ENCODE results near the gene CASR. TPM values are rescaled to one million over a fixed set of nuclear protein-coding genes. Genes with fewer than 3 reads are reported as not detected.

CASR gene
- total RNA-seq, 1 donor from 2014 or later, result not detected

GRCh38 chr3:122227036-122227781 lies 43.7 kb downstream of the CASR start:
- Mint-ChIP-seq H3K4me1 (ENCODE audit: unreplicated experiment) (no peaks in the 10 kb centered on the region), H3K4me3 (ENCODE audit: unreplicated experiment) (no peak overlapping the region), H3K27ac (ENCODE audit: unreplicated experiment) (no peak overlapping the region), H3K27me3 (ENCODE audit: unreplicated experiment) (peaks cover 1% of the 10 kb centered on the region), H3K36me3 (ENCODE audit: low read depth, unreplicated experiment) (no peaks in the 10 kb centered on the region), H3K9me3 (ENCODE audit: unreplicated experiment) (no peaks in the 10 kb centered on the region)
- no peak for DNase-seq (ENCODE audit: low spot score)
- TF ChIP-seq CTCF (IDR thresholded peaks at IDR 0.05; ENCODE audit: unreplicated experiment), result no peak

- Mint-ChIP-seq H3K36me3 (ENCODE audit: low read depth, unreplicated experiment) (no peaks in the 10 kb centered on the region), H3K27ac (ENCODE audit: unreplicated experiment) (no peak overlapping the region), H3K9me3 (ENCODE audit: unreplicated experiment) (no peaks in the 10 kb centered on the region), H3K4me1 (ENCODE audit: unreplicated experiment) (no peaks in the 10 kb centered on the region), H3K27me3 (ENCODE audit: unreplicated experiment) (no peaks in the 10 kb centered on the region), H3K4me3 (ENCODE audit: unreplicated experiment) (no peak overlapping the region)
- no peak for DNase-seq (ENCODE audit: low spot score)
- TF ChIP-seq CTCF (IDR thresholded peaks at IDR 0.05; ENCODE audit: unreplicated experiment), result no peak
Observed at GRCh38 chr3:122230174-122230573, 46.7 kb downstream of the CASR start.

- DNase-seq (ENCODE audit: low spot score), result no peak
- H3K27me3 Mint-ChIP-seq (ENCODE audit: unreplicated experiment), result no peaks in the 10 kb centered on the region
- TF ChIP-seq CTCF (IDR thresholded peaks at IDR 0.05; ENCODE audit: unreplicated experiment), result no peak
- no peaks in the 10 kb centered on the region for H3K4me1 Mint-ChIP-seq (ENCODE audit: unreplicated experiment)
- H3K27ac Mint-ChIP-seq (ENCODE audit: unreplicated experiment), result no peak overlapping the region
- no peak overlapping the region for H3K4me3 Mint-ChIP-seq (ENCODE audit: unreplicated experiment)
- H3K9me3 Mint-ChIP-seq (ENCODE audit: unreplicated experiment), result no peaks in the 10 kb centered on the region
- no peaks in the 10 kb centered on the region for H3K36me3 Mint-ChIP-seq (ENCODE audit: low read depth, unreplicated experiment)
Observed at GRCh38 chr3:122231465-122232157, 48.1 kb downstream of the CASR start.

- Mint-ChIP-seq H3K27me3 (ENCODE audit: unreplicated experiment) (no peaks in the 10 kb centered on the region), H3K36me3 (ENCODE audit: low read depth, unreplicated experiment) (no peaks in the 10 kb centered on the region), H3K4me1 (ENCODE audit: unreplicated experiment) (no peaks in the 10 kb centered on the region), H3K9me3 (ENCODE audit: unreplicated experiment) (no peaks in the 10 kb centered on the region), H3K27ac (ENCODE audit: unreplicated experiment) (no peak overlapping the region), H3K4me3 (ENCODE audit: unreplicated experiment) (no peak overlapping the region)
- DNase-seq (ENCODE audit: low spot score), result no peak
- TF ChIP-seq CTCF (IDR thresholded peaks at IDR 0.05; ENCODE audit: unreplicated experiment), result no peak
Observed at GRCh38 chr3:122232485-122232884, 49.0 kb downstream of the CASR start.

Measured in endothelial cell (in vitro differentiated cells).